BLaER1 (cell line): ENCODE data around the gene ASCC2.
"Not testable (repeated sequence)": the region's sequence is repeated elsewhere in the genome, so short reads cannot be mapped to it uniquely, and the experiment has no call there.

Experiments
- H3K27ac ChIP-seq: shearing (Covaris generic); formaldehyde crosslinking; 2 replicates; pipeline ENCODE4 v1.8.1; 2022
- H3K27me3 ChIP-seq: shearing (Covaris generic); formaldehyde crosslinking; 2 replicates; pipeline ENCODE4 v1.8.1; 2022
- H3K36me3 ChIP-seq: shearing (Covaris generic); formaldehyde crosslinking; 2 replicates; pipeline ENCODE4 v1.8.1; 2022
- H3K4me1 ChIP-seq: shearing (Covaris generic); formaldehyde crosslinking; 2 replicates; pipeline ENCODE4 v1.8.1; 2022
- H3K4me2 ChIP-seq: shearing (Covaris generic); formaldehyde crosslinking; 2 replicates; pipeline ENCODE4 v1.8.1; 2022
- H3K4me3 ChIP-seq: shearing (Covaris generic); formaldehyde crosslinking; 2 replicates; pipeline ENCODE4 v1.8.1; 2022
- H3K9ac ChIP-seq: shearing (Covaris generic); formaldehyde crosslinking; 2 replicates; pipeline ENCODE4 v1.8.1; 2022
- H3K9me3 ChIP-seq: shearing (Covaris generic); formaldehyde crosslinking; 2 replicates; pipeline ENCODE4 v1.8.1; 2022
- H4K20me1 ChIP-seq: shearing (Covaris generic); formaldehyde crosslinking; 2 replicates; pipeline ENCODE4 v1.8.1; 2022
- Cebpa-rat ChIP-seq: shearing (Covaris generic); IDR thresholded peaks from 2 replicates; pipeline ENCODE4 v1.8.1; 2022

ASCC2 gene

GRCh38 chr22:29856496-29856895, 18.4 kb upstream of the ASCC2 start:
- no peak overlapping the region for H3K27ac ChIP-seq
- no peaks in the 10 kb centered on the region for H3K36me3 ChIP-seq
- H3K9me3 ChIP-seq: no peaks in the 10 kb centered on the region
- no peak overlapping the region for H3K4me2 ChIP-seq
- no peaks in the 10 kb centered on the region for H3K4me1 ChIP-seq
- no peak overlapping the region for H3K4me3 ChIP-seq
- no peaks in the 10 kb centered on the region for H3K27me3 ChIP-seq
- H3K9ac ChIP-seq: no peak overlapping the region
- no peak for TF ChIP-seq Cebpa-rat
- H4K20me1 ChIP-seq: no peaks in the 10 kb centered on the region

GRCh38 chr22:29855611-29856181, 17.6 kb upstream of the ASCC2 start:
- no peak overlapping the region for H3K27ac ChIP-seq
- no peaks in the 10 kb centered on the region for H3K36me3 ChIP-seq
- H3K4me2 ChIP-seq: no peak overlapping the region
- no peaks in the 10 kb centered on the region for H3K9me3 ChIP-seq
- H3K4me1 ChIP-seq: no peaks in the 10 kb centered on the region
- no peak overlapping the region for H3K9ac ChIP-seq
- H3K27me3 ChIP-seq: no peaks in the 10 kb centered on the region
- H4K20me1 ChIP-seq: no peaks in the 10 kb centered on the region
- no peak for TF ChIP-seq Cebpa-rat
- no peak overlapping the region for H3K4me3 ChIP-seq

GRCh38 chr22:29854432-29854831, 16.4 kb upstream of the ASCC2 start:
- H4K20me1 ChIP-seq: no peaks in the 10 kb centered on the region
- no peaks in the 10 kb centered on the region for H3K27me3 ChIP-seq
- no peak overlapping the region for H3K9ac ChIP-seq
- H3K9me3 ChIP-seq: no peaks in the 10 kb centered on the region
- H3K4me1 ChIP-seq: peaks cover 5% of the 10 kb centered on the region
- H3K4me3 ChIP-seq: no peak overlapping the region
- H3K4me2 ChIP-seq: no peak overlapping the region
- no peaks in the 10 kb centered on the region for H3K36me3 ChIP-seq
- H3K27ac ChIP-seq: no peak overlapping the region
- no peak for TF ChIP-seq Cebpa-rat

GRCh38 chr22:29848111-29848510, 10.0 kb upstream of the ASCC2 start:
- Histone ChIP-seq H3K4me1 (peaks cover 7% of the 10 kb centered on the region), H3K27ac (no peak overlapping the region), H3K36me3 (no peaks in the 10 kb centered on the region), H3K4me2 (no peak overlapping the region), H4K20me1 (no peaks in the 10 kb centered on the region), H3K9ac (no peak overlapping the region), H3K4me3 (no peak overlapping the region), H3K27me3 (no peaks in the 10 kb centered on the region), H3K9me3 (peaks cover 20% of the 10 kb centered on the region)
- TF ChIP-seq Cebpa-rat: no peak

GRCh38 chr22:29846290-29846689, 8.2 kb upstream of the ASCC2 start:
- no peak overlapping the region for H3K4me3 ChIP-seq

GRCh38 chr22:29842740-29843139, 4.7 kb upstream of the ASCC2 start:
- Histone ChIP-seq H3K9ac (no peak overlapping the region), H3K27ac (no peak overlapping the region), H4K20me1 (no peaks in the 10 kb centered on the region), H3K27me3 (no peaks in the 10 kb centered on the region), H3K4me2 (no peak overlapping the region), H3K36me3 (no peaks in the 10 kb centered on the region), H3K4me1 (0 out of 2 replicates have a peak, but pooled peaks cover 7% of the 10 kb centered on the region), H3K9me3 (peaks cover 20% of the 10 kb centered on the region), H3K4me3 (no peak overlapping the region)
- TF ChIP-seq Cebpa-rat: no peak

More at GRCh38 chr22:29846290-29846689, 8.2 kb upstream of the ASCC2 start:
- Histone ChIP-seq H3K9ac (no peak overlapping the region), H3K36me3 (no peaks in the 10 kb centered on the region), H3K4me2 (no peak overlapping the region), H3K27me3 (no peaks in the 10 kb centered on the region), H3K9me3 (peaks cover 20% of the 10 kb centered on the region), H4K20me1 (no peaks in the 10 kb centered on the region), H3K4me1 (peaks cover 7% of the 10 kb centered on the region), H3K27ac (no peak overlapping the region)
- TF ChIP-seq Cebpa-rat: no peak

- Histone ChIP-seq H3K4me3 (no peak overlapping the region), H3K27ac (no peak overlapping the region), H3K36me3 (no peaks in the 10 kb centered on the region), H3K9me3 (peaks cover 16% of the 10 kb centered on the region), H4K20me1 (no peaks in the 10 kb centered on the region), H3K9ac (no peak overlapping the region), H3K27me3 (no peaks in the 10 kb centered on the region), H3K4me1 (peaks cover 12% of the 10 kb centered on the region), H3K4me2 (no peak overlapping the region)
- TF ChIP-seq Cebpa-rat: no peak
These were observed 4.1 kb upstream of the ASCC2 start for GRCh38 chr22:29842172-29842571.

- Histone ChIP-seq H3K9ac (no peak overlapping the region), H3K4me1 (peaks cover 26% of the 10 kb centered on the region), H3K4me2 (no peak overlapping the region), H3K4me3 (no peak overlapping the region), H4K20me1 (no peaks in the 10 kb centered on the region), H3K27me3 (no peaks in the 10 kb centered on the region), H3K36me3 (peaks cover 4% of the 10 kb centered on the region), H3K9me3 (no peaks in the 10 kb centered on the region), H3K27ac (no peak overlapping the region)
- TF ChIP-seq Cebpa-rat: no peak
These were observed 2.4 kb upstream of the ASCC2 start for GRCh38 chr22:29840498-29840897.

GRCh38 chr22:29839039-29839438, 965 bp upstream of the ASCC2 start:
- Histone ChIP-seq H3K36me3 (peaks cover 18% of the 10 kb centered on the region), H3K4me2 (0 out of 2 replicates have a peak overlapping the region, but pooled peaks have one; percentile 89), H3K27ac (no peak overlapping the region), H3K4me1 (peaks cover 26% of the 10 kb centered on the region), H4K20me1 (no peaks in the 10 kb centered on the region), H3K9ac (no peak overlapping the region), H3K4me3 (no peak overlapping the region), H3K27me3 (no peaks in the 10 kb centered on the region), H3K9me3 (no peaks in the 10 kb centered on the region)
- no peak for TF ChIP-seq Cebpa-rat

GRCh38 chr22:29838599-29838956, 504 bp upstream of the ASCC2 start:
- peak overlapping the region; percentile 82; the same call in 1 of the 2 replicates for H3K27ac ChIP-seq
- no peaks in the 10 kb centered on the region for H3K27me3 ChIP-seq

GRCh38 chr22:29836791-29837370, 1.2 kb downstream of the ASCC2 start:
- peak overlapping the region; percentile 83 for H3K4me3 ChIP-seq
- H3K4me2 ChIP-seq: peak overlapping the region; percentile 89
- H4K20me1 ChIP-seq, H3K9me3 ChIP-seq, H3K27me3 ChIP-seq: not testable (repeated sequence)
- H3K4me1 ChIP-seq: peaks cover 26% of the 10 kb centered on the region
- H3K27ac ChIP-seq: 0 out of 2 replicates have a peak overlapping the region, but pooled peaks have one; percentile 82
- H3K36me3 ChIP-seq: peaks cover 40% of the 10 kb centered on the region
- H3K9ac ChIP-seq: peak overlapping the region; percentile 82

More at GRCh38 chr22:29838599-29838956, 504 bp upstream of the ASCC2 start:
- Histone ChIP-seq H3K4me3 (peak overlapping the region; percentile 83), H3K36me3 (peaks cover 23% of the 10 kb centered on the region), H3K4me1 (peaks cover 26% of the 10 kb centered on the region), H3K9ac (peak overlapping the region; percentile 82), H3K4me2 (peak overlapping the region; percentile 89), H3K9me3 (no peaks in the 10 kb centered on the region), H4K20me1 (no peaks in the 10 kb centered on the region)
- TF ChIP-seq Cebpa-rat: no peak
